Body of pancreas (tissue), 4 donors: ENCODE measurements around the gene TNNI2.

ENCODE experiments used
- POLR2A ChIP-seq, 3 donors: fragments of 450-650 bp; IDR thresholded peaks; one replicate each; pipeline ENCODE4 v1.6.1; 2016; ENCODE audit warnings: antibody characterized with exemption in 3 of 3, mild to moderate bottlenecking in 2 of 3
- TF ChIP-seq, protein P1 (sequence below), 7 experiments: fragments of 450-650 bp in 4 of 7; fragments of 200-600 bp in 3 of 7; sonication (generic) in 3 of 7; IDR thresholded peaks; one replicate each; pipeline ENCODE4 v1.5.1; 2016 to 2019; ENCODE audit warnings: antibody characterized with exemption in 7 of 7

DNA sequence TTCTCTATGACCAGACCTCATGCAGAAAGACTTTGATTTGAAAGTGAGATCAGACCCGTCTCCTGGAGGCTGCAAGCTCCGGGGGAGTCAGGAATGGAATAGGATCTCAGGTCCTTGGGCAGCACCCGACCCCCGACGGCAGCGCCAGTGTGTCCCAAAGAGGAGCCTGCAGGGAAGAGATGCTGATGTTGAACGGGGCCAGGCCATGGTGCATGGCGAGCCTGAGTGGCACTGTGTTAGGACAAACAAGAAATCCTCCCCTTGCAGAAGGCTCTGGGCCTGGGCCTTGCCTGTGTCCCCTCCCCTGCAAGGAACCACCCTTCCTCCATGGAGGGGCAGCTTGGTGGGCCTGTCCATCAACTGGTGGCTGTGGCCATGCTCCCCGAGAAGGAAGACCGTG is 24.1 kb upstream of the TNNI2 start:
- TF ChIP-seq, protein P1, sequence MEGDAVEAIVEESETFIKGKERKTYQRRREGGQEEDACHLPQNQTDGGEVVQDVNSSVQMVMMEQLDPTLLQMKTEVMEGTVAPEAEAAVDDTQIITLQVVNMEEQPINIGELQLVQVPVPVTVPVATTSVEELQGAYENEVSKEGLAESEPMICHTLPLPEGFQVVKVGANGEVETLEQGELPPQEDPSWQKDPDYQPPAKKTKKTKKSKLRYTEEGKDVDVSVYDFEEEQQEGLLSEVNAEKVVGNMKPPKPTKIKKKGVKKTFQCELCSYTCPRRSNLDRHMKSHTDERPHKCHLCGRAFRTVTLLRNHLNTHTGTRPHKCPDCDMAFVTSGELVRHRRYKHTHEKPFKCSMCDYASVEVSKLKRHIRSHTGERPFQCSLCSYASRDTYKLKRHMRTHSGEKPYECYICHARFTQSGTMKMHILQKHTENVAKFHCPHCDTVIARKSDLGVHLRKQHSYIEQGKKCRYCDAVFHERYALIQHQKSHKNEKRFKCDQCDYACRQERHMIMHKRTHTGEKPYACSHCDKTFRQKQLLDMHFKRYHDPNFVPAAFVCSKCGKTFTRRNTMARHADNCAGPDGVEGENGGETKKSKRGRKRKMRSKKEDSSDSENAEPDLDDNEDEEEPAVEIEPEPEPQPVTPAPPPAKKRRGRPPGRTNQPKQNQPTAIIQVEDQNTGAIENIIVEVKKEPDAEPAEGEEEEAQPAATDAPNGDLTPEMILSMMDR (IDR thresholded peaks at IDR 0.05) = no peak
- no peak for TF ChIP-seq POLR2A (IDR thresholded peaks at IDR 0.05)
